ENCODE data around the gene PRUNE2. TPM values are rescaled to one million over a fixed set of nuclear protein-coding genes. Genes with fewer than 3 reads are reported as not detected.

The PRUNE2 gene
- total and polyA plus RNA-seq, 2 of the 13 experiments (the other 11 are each of a cell fraction or from before 2014, with no cell fraction given) = 0.02 TPM; not detected in 1

DNA sequence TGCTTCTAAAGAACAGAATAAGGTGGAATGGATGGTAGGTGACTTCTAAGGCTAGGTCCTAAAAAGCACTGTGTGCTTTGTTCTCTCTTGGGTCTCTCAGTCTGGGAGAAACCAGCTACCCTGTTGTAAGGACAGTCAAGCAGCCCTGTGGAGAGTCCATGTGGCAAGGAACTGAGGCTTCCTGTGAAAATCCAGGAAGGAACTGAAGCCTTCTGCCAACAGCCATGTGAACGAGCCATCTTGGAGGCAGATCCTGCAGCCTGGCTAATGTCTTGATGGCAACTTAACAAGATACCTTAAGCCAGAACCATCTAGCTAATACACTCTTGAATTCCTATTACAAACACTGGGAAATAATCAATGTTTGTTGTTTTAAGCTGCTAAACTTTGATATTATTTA is 241.8 kb downstream of the PRUNE2 start:
- Histone ChIP-seq H3K36me3 (replicated peaks in 1 of 2; ENCODE audit: control insufficient read depth in 1 of 2, insufficient read depth in 2 of 2, low read length in 2 of 2) (no peaks in the 10 kb centered on the region), H3K9me3 (ENCODE audit: low read length) (no peaks in the 10 kb centered on the region), H3K9ac (ENCODE audit: insufficient read depth, low read depth, low read length) (no peak overlapping the region), H3K27me3 (ENCODE audit: control insufficient read depth in 1 of 2, insufficient read depth in 2 of 2, low read length in 2 of 2) (no peaks in the 10 kb centered on the region), H3K27ac (ENCODE audit: extremely low read length, insufficient read depth, low read length) (no peak overlapping the region), H3K4me2 (ENCODE audit: low read depth, low read length) (no peak overlapping the region), H3K4me1 (ENCODE audit: insufficient read depth, low read length) (no peaks in the 10 kb centered on the region), H3K4me3 (replicated peaks in 1 of 3; ENCODE audit: insufficient read depth in 1 of 3, low read depth in 2 of 3, low read length in 3 of 3) (no peak overlapping the region), H4K20me1 (ENCODE audit: insufficient read depth, low read length) (no peaks in the 10 kb centered on the region), H2AFZ (ENCODE audit: low read length) (no peak overlapping the region), H3K79me2 (ENCODE audit: insufficient read depth, low read length) (no peaks in the 10 kb centered on the region)
- intact Hi-C loops (cut with micrococcal nuclease; ENCODE audit: unreplicated experiment) (no loop called here), in situ Hi-C loops (cut with HindIII; ENCODE audit: extremely low pct_ligation_motif_present, low pct_unique_long_range_greater_than_20kb) (no loop called here)
- FAIRE-seq (no peak), ATAC-seq (no peak), DNase-seq (ENCODE audit: low spot score) (no peak)
- no peak for TF ChIP-seq REPIN1 (CRISPR knock-in tag; IDR thresholded peaks at IDR 0.05; ENCODE audit: borderline replicate concordance, low read depth)
- no peak for TF ChIP-seq KLF15 (CRISPR knock-in tag; IDR thresholded peaks at IDR 0.05; ENCODE audit: borderline replicate concordance)
- no peak for TF ChIP-seq NAIF1 (CRISPR knock-in tag; IDR thresholded peaks at IDR 0.05; ENCODE audit: borderline replicate concordance)
- TF ChIP-seq ZNF326 (CRISPR knock-in tag; IDR thresholded peaks at IDR 0.05; ENCODE audit: borderline replicate concordance) = no peak
- TF ChIP-seq JUND (CRISPR knock-in tag; IDR thresholded peaks at IDR 0.05) = no peak
- no peak for TF ChIP-seq ZNF724P (CRISPR knock-in tag; IDR thresholded peaks at IDR 0.05; ENCODE audit: borderline replicate concordance)
- no peak for TF ChIP-seq U2AF1 (optimal IDR thresholded peaks at IDR 0.05; ENCODE audit: low read depth, low read length)
- no peak for TF ChIP-seq FIP1L1 (IDR thresholded peaks at IDR 0.05; ENCODE audit: borderline replicate concordance, insufficient read depth, low read depth, low read length)
- TF ChIP-seq ZKSCAN1 (IDR thresholded peaks at IDR 0.05; ENCODE audit: low read length) = no peak
- no peak for TF ChIP-seq ZNF777 (CRISPR knock-in tag; IDR thresholded peaks at IDR 0.05)
- no peak for TF ChIP-seq DMTF1 (CRISPR knock-in tag; IDR thresholded peaks at IDR 0.05)
- no peak for TF ChIP-seq TBX2 (CRISPR knock-in tag; IDR thresholded peaks at IDR 0.05; ENCODE audit: borderline replicate concordance)
- no peak for TF ChIP-seq ZNF160 (CRISPR knock-in tag; IDR thresholded peaks at IDR 0.05)
- no peak for TF ChIP-seq ZNF580 (CRISPR knock-in tag; IDR thresholded peaks at IDR 0.05; ENCODE audit: borderline replicate concordance, low read depth)
- TF ChIP-seq, protein P1, sequence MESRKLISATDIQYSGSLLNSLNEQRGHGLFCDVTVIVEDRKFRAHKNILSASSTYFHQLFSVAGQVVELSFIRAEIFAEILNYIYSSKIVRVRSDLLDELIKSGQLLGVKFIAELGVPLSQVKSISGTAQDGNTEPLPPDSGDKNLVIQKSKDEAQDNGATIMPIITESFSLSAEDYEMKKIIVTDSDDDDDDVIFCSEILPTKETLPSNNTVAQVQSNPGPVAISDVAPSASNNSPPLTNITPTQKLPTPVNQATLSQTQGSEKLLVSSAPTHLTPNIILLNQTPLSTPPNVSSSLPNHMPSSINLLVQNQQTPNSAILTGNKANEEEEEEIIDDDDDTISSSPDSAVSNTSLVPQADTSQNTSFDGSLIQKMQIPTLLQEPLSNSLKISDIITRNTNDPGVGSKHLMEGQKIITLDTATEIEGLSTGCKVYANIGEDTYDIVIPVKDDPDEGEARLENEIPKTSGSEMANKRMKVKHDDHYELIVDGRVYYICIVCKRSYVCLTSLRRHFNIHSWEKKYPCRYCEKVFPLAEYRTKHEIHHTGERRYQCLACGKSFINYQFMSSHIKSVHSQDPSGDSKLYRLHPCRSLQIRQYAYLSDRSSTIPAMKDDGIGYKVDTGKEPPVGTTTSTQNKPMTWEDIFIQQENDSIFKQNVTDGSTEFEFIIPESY (CRISPR knock-in tag; IDR thresholded peaks at IDR 0.05) = no peak
- 33% methylated on average over 1 of the region's 1 CpG for WGBS (ENCODE audit: low lambda C conversion rate)
- BruUV-seq (replicated peaks) = no TSS peak
- ChIA-PET CTCF (ENCODE audit: low intra/inter-chr PET ratio, low total read pairs) (interaction anchor here (1.6 kb wide), 1 partner anchor 40 kb away, joined by 6 read pairs; no protein-coding TSS in a partner anchor), POLR2A (no interaction called here)

Data from HepG2 (cell line).